GM12875 (cell line): ENCODE measurements around the gene EARS2.

Experiments used
- H3K4me3 ChIP-seq: one replicate; pipeline ENCODE4 v1.5.1; 2011; ENCODE audit warnings: low read depth, low read length, control low read depth
- CTCF ChIP-seq: IDR thresholded peaks from 2 replicates; pipeline ENCODE4 v1.5.1; 2011; ENCODE audit warnings: low read depth, mild to moderate bottlenecking, control low read depth, inconsistent platforms, low read length, moderate library complexity, borderline replicate concordance; ENCODE audit not compliant: insufficient read depth

EARS2 gene

GRCh38 chr16:23577493-23577892 is 20.3 kb upstream of the EARS2 start:
- TF ChIP-seq CTCF: no peak
- no peak overlapping the region for H3K4me3 ChIP-seq

GRCh38 chr16:23575834-23576233 is 18.7 kb upstream of the EARS2 start:
- no peak for TF ChIP-seq CTCF
- H3K4me3 ChIP-seq: no peak overlapping the region

GRCh38 chr16:23573817-23574216 is 16.7 kb upstream of the EARS2 start:
- H3K4me3 ChIP-seq: no peak overlapping the region
- no peak for TF ChIP-seq CTCF

GRCh38 chr16:23572394-23572793 is 15.2 kb upstream of the EARS2 start:
- TF ChIP-seq CTCF: no peak
- no peak overlapping the region for H3K4me3 ChIP-seq

- no peak overlapping the region for H3K4me3 ChIP-seq
- TF ChIP-seq CTCF: no peak
Observed at GRCh38 chr16:23571895-23572294, 14.7 kb upstream of the EARS2 start.

- no peak overlapping the region for H3K4me3 ChIP-seq
- TF ChIP-seq CTCF: no peak
Observed at GRCh38 chr16:23570992-23571632, 14.0 kb upstream of the EARS2 start.

GRCh38 chr16:23567602-23568001 is 10.5 kb upstream of the EARS2 start:
- no peak for TF ChIP-seq CTCF
- H3K4me3 ChIP-seq: no peak overlapping the region
